HCT116 (cell line): ENCODE measurements around the gene RAB40C. TPM values are rescaled to one million over a fixed set of nuclear protein-coding genes. Genes with fewer than 3 reads are reported as not detected.
A peak's percentile ranks its signal among the peaks of the same experiment; 100 is the strongest.

ENCODE experiments used
- ATAC-seq: fragments of 200-7000 bp; cut with Tn5 transposase; 2 replicates; pipeline ENCODE4 v1.9.1; 2020; ENCODE audit warnings: mild to moderate bottlenecking, moderate library complexity
- BruUV-seq: library from RNA; stranded (reverse); fragments of 400-500 nt; replicated peaks from 2 replicates; lab custom pipeline; 2021; lab: Mats Ljungman, UMichigan
- CTCF ChIA-PET: fragments of 300-600 bp; sonication (Branson Sonifier 250); formaldehyde crosslinking; loops from one replicate; lab custom pipeline; 2021; ENCODE audit warnings: antibody characterized with exemption; lab: Charles Lee
- POLR2A ChIA-PET: fragments of 300-600, 350-600 bp; sonication (Branson Sonifier 250); formaldehyde crosslinking; loops from one replicate; lab custom pipeline; 2021; ENCODE audit warnings: antibody characterized with exemption; lab: Charles Lee
- RAD21 ChIA-PET, 2 experiments: fragments of 300-600 bp; sonication (Branson Sonifier 250); formaldehyde crosslinking; loops; one replicate each; lab custom pipeline; 2023; ENCODE audit warnings: low total read pairs in 2 of 2; ENCODE audit not compliant: uncharacterized antibody in 2 of 2, unreplicated experiment in 2 of 2, low non-redundant PET in 1 of 2; lab: Charles Lee
- DNase-seq: peaks from one replicate; pipeline ENCODE4 v3.0.0-alpha.2; 2010; ENCODE audit warnings: low read depth, low spot score
- H2AFZ ChIP-seq: fragments of 200-600 bp; shearing (Covaris generic), sonication (generic); 2 replicates; pipeline ENCODE4 v1.6.1; 2017; ENCODE audit warnings: low read depth, mixed run types, mixed read lengths, antibody characterized with exemption, low read length; ENCODE audit not compliant: poor library complexity, severe bottlenecking
- H3K27ac ChIP-seq: 2 replicates; pipeline ENCODE4 v1.5.1; 2012; ENCODE audit warnings: low read depth, low read length
- H3K27me3 ChIP-seq: fragments of 200-600 bp; sonication (generic); 2 replicates; pipeline ENCODE4 v1.6.1; 2016; ENCODE audit warnings: mixed run types, low read length, mixed read lengths; ENCODE audit not compliant: insufficient read depth
- H3K36me3 ChIP-seq, 2 experiments: fragments of 200-500 bp in 1 of 2; fragments of 200-600 bp in 1 of 2; sonication (Bioruptor generic) in 1 of 2; sonication (generic) in 1 of 2; 2 replicates each; pipeline versions ENCODE4 v1.5.1 to v1.6.1; 2014 to 2016; ENCODE audit warnings: low read length in 2 of 2, inconsistent platforms in 1 of 2, mixed read lengths in 1 of 2, mixed run types in 1 of 2; ENCODE audit not compliant: insufficient read depth in 2 of 2, control insufficient read depth in 1 of 2
- H3K4me1 ChIP-seq, 2 experiments: fragments of 200-600 bp in 1 of 2; sonication (generic) in 1 of 2; 2 replicates each; pipeline versions ENCODE4 v1.5.1 to v1.6.1; 2012 to 2017; ENCODE audit warnings: low read length in 2 of 2, inconsistent platforms in 1 of 2, mild to moderate bottlenecking in 1 of 2, mixed read lengths in 1 of 2, mixed run types in 1 of 2, moderate library complexity in 1 of 2; ENCODE audit not compliant: insufficient read depth in 2 of 2, control insufficient read depth in 1 of 2
- H3K4me2 ChIP-seq: fragments of 200-600 bp; sonication (generic); 2 replicates; pipeline ENCODE4 v1.6.1; 2017; ENCODE audit warnings: mixed run types, low read length, mixed read lengths
- H3K4me3 ChIP-seq, 2 experiments: fragments of 200-600 bp in 1 of 2; sonication (generic) in 1 of 2; replicated peaks in 1 of 2; 2 replicates each; pipeline ENCODE4 v1.5.1; 2011 to 2016; ENCODE audit warnings: low read length in 2 of 2, control low read depth in 1 of 2, low read depth in 1 of 2, mild to moderate bottlenecking in 1 of 2, mixed read lengths in 1 of 2, mixed run types in 1 of 2
- H3K79me2 ChIP-seq: fragments of 200-600 bp; sonication (generic); 2 replicates; pipeline ENCODE4 v1.6.1; 2017; ENCODE audit warnings: mild to moderate bottlenecking, mixed run types, low read length, moderate library complexity, mixed read lengths; ENCODE audit not compliant: insufficient read depth
- H3K9ac ChIP-seq: fragments of 200-600 bp; sonication (generic); 2 replicates; pipeline ENCODE4 v1.6.1; 2016; ENCODE audit warnings: low read length, mixed read lengths
- H3K9me2 ChIP-seq: fragments of 200-600 bp; sonication (generic), shearing (Covaris generic); 2 replicates; pipeline ENCODE4 v1.6.1; 2017; ENCODE audit warnings: mixed run types, mild to moderate bottlenecking, moderate library complexity; ENCODE audit not compliant: insufficient read depth
- H3K9me3 ChIP-seq, 2 experiments: fragments of 200-500 bp in 1 of 2; fragments of 200-600 bp in 1 of 2; sonication (Bioruptor generic) in 1 of 2; sonication (generic) in 1 of 2; 2 replicates each; pipeline ENCODE4 v1.6.1; 2014 to 2017; ENCODE audit warnings: low read length in 2 of 2, mixed read lengths in 2 of 2, inconsistent platforms in 1 of 2, low read depth in 1 of 2, mild to moderate bottlenecking in 1 of 2, mixed run types in 1 of 2, moderate library complexity in 1 of 2; ENCODE audit not compliant: control insufficient read depth in 1 of 2, insufficient read depth in 1 of 2
- H4K20me1 ChIP-seq: fragments of 200-600 bp; sonication (generic), shearing (Covaris generic); 2 replicates; pipeline ENCODE4 v1.6.1; 2017; ENCODE audit warnings: mixed run types, mild to moderate bottlenecking, moderate library complexity; ENCODE audit not compliant: insufficient read depth
- CBX3 ChIP-seq: IDR thresholded peaks from 2 replicates; pipeline ENCODE4 v1.6.1; 2012; ENCODE audit warnings: low read depth
- ELF1 ChIP-seq: IDR thresholded peaks from 2 replicates; pipeline ENCODE4 v1.6.1; 2012; ENCODE audit warnings: low read depth, borderline replicate concordance
- EZH2phosphoT487 ChIP-seq: fragments of 200-600 bp; IDR thresholded peaks from 2 replicates; pipeline ENCODE4 v1.6.1; 2018; ENCODE audit warnings: antibody characterized with exemption, borderline replicate concordance
- JUND ChIP-seq: IDR thresholded peaks from 2 replicates; pipeline ENCODE4 v1.6.1; 2012
- POLR2A ChIP-seq: IDR thresholded peaks from 2 replicates; pipeline ENCODE4 v1.7.0; 2011; ENCODE audit warnings: borderline replicate concordance; ENCODE audit not compliant: insufficient read depth, insufficient read length; ENCODE audit errors: extremely low read depth
- POLR2AphosphoS5 ChIP-seq: IDR thresholded peaks from 2 replicates; pipeline ENCODE4 v1.6.1; 2011; ENCODE audit warnings: mild to moderate bottlenecking, low read depth, low read length, moderate library complexity
- YY1 ChIP-seq: IDR thresholded peaks from 2 replicates; pipeline ENCODE4 v1.6.1; 2011; ENCODE audit warnings: low read length, low read depth, moderate library complexity, mild to moderate bottlenecking; ENCODE audit not compliant: insufficient replicate concordance; ENCODE audit errors: extremely low read depth
- intact Hi-C: fragments of 100-400 bp; cut with micrococcal nuclease; formaldehyde crosslinking; loops from 2 replicates; pipeline ENCODE4 v1.10.0; 2022
- total RNA-seq: library from RNA; stranded (reverse); gene quantifications from one replicate; pipeline ENCODE4 v1.2.1, GENCODE V29; 2021; ENCODE audit not compliant: unreplicated experiment
- TF ChIP-seq, protein P1 (sequence below): IDR thresholded peaks from 2 replicates; pipeline ENCODE4 v1.6.1; 2012
- TF ChIP-seq, protein P2 (sequence below), 3 experiments: fragments of 200-600 bp in 1 of 3; sonication (generic) in 1 of 3; IDR thresholded peaks in 2 of 3; conservative IDR thresholded peaks in 1 of 3; 2 replicates each; pipeline ENCODE4 v1.5.1; 2012 to 2017; ENCODE audit warnings: low read depth in 2 of 3, low read length in 2 of 3, antibody characterized with exemption in 1 of 3, borderline replicate concordance in 1 of 3, control low read depth in 1 of 3, mild to moderate bottlenecking in 1 of 3, mixed read lengths in 1 of 3, mixed run types in 1 of 3, moderate library complexity in 1 of 3; ENCODE audit not compliant: insufficient read depth in 1 of 3

The RAB40C gene
- total RNA-seq, 1 experiment from 2014 or later, result 14.1 TPM

DNA sequence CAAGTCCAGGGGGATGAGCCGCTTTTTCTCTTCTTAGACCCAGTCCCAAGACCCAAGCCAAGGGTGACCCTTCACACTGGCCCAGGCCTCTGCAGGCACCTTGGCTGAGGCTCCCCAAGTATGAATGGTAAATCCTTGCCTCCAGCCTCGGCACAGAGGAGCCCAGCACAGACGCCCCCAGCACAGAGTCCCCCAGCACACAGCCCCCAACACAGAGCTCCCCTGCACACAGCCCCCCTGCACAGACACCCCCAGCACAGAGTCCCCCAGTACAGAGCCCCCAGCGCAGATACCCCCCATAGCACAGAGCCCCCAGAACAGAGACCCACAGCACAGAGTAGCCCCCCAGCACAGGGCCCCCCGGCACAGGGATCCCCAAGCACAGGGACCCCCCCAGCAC is 50.7 kb downstream of the RAB40C start:
- DNase-seq (no peak), ATAC-seq (no peak)
- Histone ChIP-seq H3K9ac (peak overlapping the region; percentile 82), H4K20me1 (no peaks in the 10 kb centered on the region), H3K9me3 (no peaks in the 10 kb centered on the region), H2AFZ (no peak overlapping the region), H3K27ac (no peak overlapping the region), H3K4me1 (peaks cover 11 to 44% of the 10 kb centered on the region in 2 experiments), H3K4me3 (peak overlapping the region in 1 of 2 experiments; percentile 67; a peak in 1 of 4 replicates), H3K9me2 (no peaks in the 10 kb centered on the region), H3K27me3 (no peaks in the 10 kb centered on the region), H3K36me3 (no peaks in the 10 kb centered on the region), H3K4me2 (peak overlapping the region; percentile 76), H3K79me2 (peaks cover 25% of the 10 kb centered on the region)
- no TSS peak for BruUV-seq
- TF ChIP-seq CBX3 (no peak), POLR2AphosphoS5 (no peak), YY1 (no peak), JUND (no peak), EZH2phosphoT487 (no peak), ELF1 (no peak), POLR2A (no peak)
- TF ChIP-seq, protein P1, sequence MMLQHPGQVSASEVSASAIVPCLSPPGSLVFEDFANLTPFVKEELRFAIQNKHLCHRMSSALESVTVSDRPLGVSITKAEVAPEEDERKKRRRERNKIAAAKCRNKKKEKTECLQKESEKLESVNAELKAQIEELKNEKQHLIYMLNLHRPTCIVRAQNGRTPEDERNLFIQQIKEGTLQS, result no peak
- TF ChIP-seq, protein P2, sequence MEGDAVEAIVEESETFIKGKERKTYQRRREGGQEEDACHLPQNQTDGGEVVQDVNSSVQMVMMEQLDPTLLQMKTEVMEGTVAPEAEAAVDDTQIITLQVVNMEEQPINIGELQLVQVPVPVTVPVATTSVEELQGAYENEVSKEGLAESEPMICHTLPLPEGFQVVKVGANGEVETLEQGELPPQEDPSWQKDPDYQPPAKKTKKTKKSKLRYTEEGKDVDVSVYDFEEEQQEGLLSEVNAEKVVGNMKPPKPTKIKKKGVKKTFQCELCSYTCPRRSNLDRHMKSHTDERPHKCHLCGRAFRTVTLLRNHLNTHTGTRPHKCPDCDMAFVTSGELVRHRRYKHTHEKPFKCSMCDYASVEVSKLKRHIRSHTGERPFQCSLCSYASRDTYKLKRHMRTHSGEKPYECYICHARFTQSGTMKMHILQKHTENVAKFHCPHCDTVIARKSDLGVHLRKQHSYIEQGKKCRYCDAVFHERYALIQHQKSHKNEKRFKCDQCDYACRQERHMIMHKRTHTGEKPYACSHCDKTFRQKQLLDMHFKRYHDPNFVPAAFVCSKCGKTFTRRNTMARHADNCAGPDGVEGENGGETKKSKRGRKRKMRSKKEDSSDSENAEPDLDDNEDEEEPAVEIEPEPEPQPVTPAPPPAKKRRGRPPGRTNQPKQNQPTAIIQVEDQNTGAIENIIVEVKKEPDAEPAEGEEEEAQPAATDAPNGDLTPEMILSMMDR (IDR thresholded peaks at IDR 0.05 in 2 of 3, conservative IDR thresholded peaks at IDR 0.05 in 1 of 3; ENCODE audit: borderline replicate concordance in 1 of 3, insufficient read depth in 1 of 3, low read depth in 2 of 3, low read length in 2 of 3), result no peak
- ChIA-PET POLR2A (no interaction called here), RAD21 (no interaction called here), CTCF (no interaction called here)
- intact Hi-C loops, result no loop called here
